Ovary (tissue), 3 donors: ENCODE results near the gene SYNGR4.

ENCODE experiments used
- CTCF ChIP-seq, 3 donors: fragments of 450-650 bp in 2 of 3; fragments of 200-600 bp in 1 of 3; IDR thresholded peaks; one replicate each; pipeline versions ENCODE4 v1.5.1 to v1.8.0; 2016 to 2022; ENCODE audit warnings: antibody characterized with exemption in 3 of 3, mild to moderate bottlenecking in 1 of 3
- EP300 ChIP-seq: sonication (generic); formaldehyde crosslinking; IDR thresholded peaks from one replicate; pipeline ENCODE4 v1.6.1; 2017; ENCODE audit warnings: antibody characterized with exemption
- POLR2A ChIP-seq: fragments of 450-650 bp; IDR thresholded peaks from one replicate; pipeline ENCODE4 v1.6.1; 2017; ENCODE audit warnings: antibody characterized with exemption, mild to moderate bottlenecking, moderate library complexity
- donor health status: DM: no; HTN: no; CAD: no.

GRCh38 chr19:48351341-48351752 is 12.8 kb upstream of the SYNGR4 start:
- no peak for TF ChIP-seq CTCF (IDR thresholded peaks at IDR 0.05)
- no peak for TF ChIP-seq POLR2A
- TF ChIP-seq EP300, result no peak
